Urinary bladder (tissue), 4 donors: ENCODE data around the gene RUSF1. TPM values are rescaled to one million over a fixed set of nuclear protein-coding genes. Genes with fewer than 3 reads are reported as not detected.
"Not testable (repeated sequence)": the region's sequence is repeated elsewhere in the genome, so short reads cannot be mapped to it uniquely, and the experiment has no call there.

Experiments
- DNase-seq: peaks from one replicate; pipeline ENCODE4 v3.0.0-alpha.2; 2015; ENCODE audit errors: extremely low spot score
- H3K27ac ChIP-seq: one replicate; pipeline ENCODE4 v1.5.1; 2013; ENCODE audit warnings: low read depth, mild to moderate bottlenecking, moderate library complexity
- H3K36me3 ChIP-seq: one replicate; pipeline ENCODE4 v1.6.1; 2013; ENCODE audit warnings: mild to moderate bottlenecking, moderate library complexity; ENCODE audit not compliant: insufficient read depth
- H3K4me1 ChIP-seq: one replicate; pipeline ENCODE4 v1.6.1; 2013; ENCODE audit warnings: mild to moderate bottlenecking, moderate library complexity; ENCODE audit not compliant: insufficient read depth
- H3K4me3 ChIP-seq: one replicate; pipeline ENCODE4 v1.5.1; 2013; ENCODE audit warnings: low read depth, low read length
- WGBS: extraction: QIAGEN DNeasy Blood & Tissue Kit; methylation state at CpG from one replicate; pipeline ENCODE4 v1.1.7; 2013; 5-methylcytosine and 5-hydroxymethylcytosine counted together
- polyA plus RNA-seq: library from polyadenylated mRNA; stranded (reverse); fragments of 200-250 nt; gene quantifications from one replicate; pipeline ENCODE4 v1.2.3, GENCODE V29; 2013
- total RNA-seq: library from RNA; depleted of rRNA; stranded (reverse); fragments of >200 nt; gene quantifications from one replicate; pipeline ENCODE4 v1.2.3, GENCODE V29; 2014
- donor health status: healthy with polysubstance abuse.
- donor health status: healthy.

The RUSF1 gene
- total and polyA plus RNA-seq, 2 donors, result 59.4 TPM

GRCh38 chr16:31503555-31503954 is 4.6 kb downstream of the RUSF1 start:
- WGBS, result 91% methylated on average over 8 of the region's 8 CpGs
- not testable (repeated sequence) for H3K4me1 ChIP-seq, H3K4me3 ChIP-seq

GRCh38 chr16:31502981-31503380 is 5.2 kb downstream of the RUSF1 start:
- DNase-seq, result no peak
- no peaks in the 10 kb centered on the region for H3K4me1 ChIP-seq
- no peak overlapping the region for H3K27ac ChIP-seq
- no peaks in the 10 kb centered on the region for H3K36me3 ChIP-seq
- H3K4me3 ChIP-seq, result no peak overlapping the region

More at GRCh38 chr16:31503555-31503954, 4.6 kb downstream of the RUSF1 start:
- not testable (repeated sequence) for H3K36me3 ChIP-seq, H3K27ac ChIP-seq, DNase-seq

GRCh38 chr16:31501966-31502348 is 6.2 kb downstream of the RUSF1 start:
- no peaks in the 10 kb centered on the region for H3K36me3 ChIP-seq
- H3K27ac ChIP-seq, result no peak overlapping the region
- WGBS, result 72% methylated on average over 4 of the region's 4 CpGs
- H3K4me3 ChIP-seq, result no peak overlapping the region
- DNase-seq, result no peak
- no peaks in the 10 kb centered on the region for H3K4me1 ChIP-seq

GRCh38 chr16:31501226-31501965 is 6.8 kb downstream of the RUSF1 start:
- Histone ChIP-seq H3K4me3 (no peak overlapping the region), H3K27ac (no peak overlapping the region), H3K36me3 (no peaks in the 10 kb centered on the region), H3K4me1 (no peaks in the 10 kb centered on the region)
- WGBS, result 66% methylated on average over 3 of the region's 3 CpGs
- no peak for DNase-seq

- no peaks in the 10 kb centered on the region for H3K36me3 ChIP-seq
- WGBS, result 96% methylated on average over 8 of the region's 8 CpGs
- no peak for DNase-seq
These were observed 8.3 kb downstream of the RUSF1 start for GRCh38 chr16:31499928-31500327.

GRCh38 chr16:31498493-31498892 is 9.7 kb downstream of the RUSF1 start:
- Histone ChIP-seq H3K36me3 (peaks cover 2% of the 10 kb centered on the region), H3K27ac (no peak overlapping the region), H3K4me3 (no peak overlapping the region), H3K4me1 (no peaks in the 10 kb centered on the region)
- DNase-seq, result no peak
- WGBS, result 97% methylated on average over 8 of the region's 8 CpGs

More at GRCh38 chr16:31499928-31500327, 8.3 kb downstream of the RUSF1 start:
- H3K27ac ChIP-seq, result no peak overlapping the region
- H3K4me3 ChIP-seq, result no peak overlapping the region
- no peaks in the 10 kb centered on the region for H3K4me1 ChIP-seq

- Histone ChIP-seq H3K27ac (no peak overlapping the region), H3K36me3 (peaks cover 5% of the 10 kb centered on the region), H3K4me1 (no peaks in the 10 kb centered on the region), H3K4me3 (no peak overlapping the region)
- 91% methylated on average over 10 of the region's 10 CpGs for WGBS
- no peak for DNase-seq
These were observed 11.5 kb downstream of the RUSF1 start for GRCh38 chr16:31496670-31497069.

- 93% methylated on average over 18 of the region's 18 CpGs for WGBS
- Histone ChIP-seq H3K4me1 (no peaks in the 10 kb centered on the region), H3K36me3 (peaks cover 5% of the 10 kb centered on the region), H3K4me3 (no peak overlapping the region), H3K27ac (no peak overlapping the region)
- DNase-seq, result no peak
These were observed 14.6 kb downstream of the RUSF1 start for GRCh38 chr16:31493506-31494125.

GRCh38 chr16:31491778-31492418 is 16.3 kb downstream of the RUSF1 start:
- H3K36me3 ChIP-seq, result peaks cover 5% of the 10 kb centered on the region
- no peak for DNase-seq
- no peak overlapping the region for H3K4me3 ChIP-seq
- no peaks in the 10 kb centered on the region for H3K4me1 ChIP-seq
- WGBS, result 93% methylated on average over 8 of the region's 8 CpGs
- H3K27ac ChIP-seq, result no peak overlapping the region

- Histone ChIP-seq H3K36me3 (peaks cover 5% of the 10 kb centered on the region), H3K4me3 (no peak overlapping the region), H3K4me1 (no peaks in the 10 kb centered on the region), H3K27ac (no peak overlapping the region)
- 88% methylated on average over 22 of the region's 22 CpGs for WGBS
- DNase-seq, result no peak
These were observed 18.3 kb downstream of the RUSF1 start for GRCh38 chr16:31489616-31490584.

- Histone ChIP-seq H3K27ac (no peak overlapping the region), H3K36me3 (peaks cover 5% of the 10 kb centered on the region), H3K4me3 (no peak overlapping the region), H3K4me1 (no peaks in the 10 kb centered on the region)
- 85% methylated on average over 7 of the region's 7 CpGs for WGBS
- no peak for DNase-seq
These were observed 19.0 kb downstream of the RUSF1 start for GRCh38 chr16:31489298-31489564.

GRCh38 chr16:31488468-31489297 is 19.5 kb downstream of the RUSF1 start:
- no peak overlapping the region for H3K27ac ChIP-seq
- 33% methylated on average over 77 of the region's 77 CpGs for WGBS
- peak overlapping the region; percentile 35 for H3K4me3 ChIP-seq
- no peaks in the 10 kb centered on the region for H3K4me1 ChIP-seq
- no peak for DNase-seq
- peaks cover 5% of the 10 kb centered on the region for H3K36me3 ChIP-seq
